PC-9 (cell line): ENCODE measurements around the gene GRIN2A.

Experiments used
- EZH2 ChIP-seq: fragments of 200-600 bp; sonication (generic); IDR thresholded peaks from 2 replicates; pipeline ENCODE4 v1.8.0; 2017; ENCODE audit warnings: antibody characterized with exemption, low read depth
- TF ChIP-seq, protein P1 (sequence below): fragments of 200-600 bp; sonication (generic); conservative IDR thresholded peaks from 2 replicates; pipeline ENCODE4 v1.6.1; 2017; ENCODE audit warnings: mixed run types, antibody characterized with exemption, mild to moderate bottlenecking, moderate library complexity

DNA sequence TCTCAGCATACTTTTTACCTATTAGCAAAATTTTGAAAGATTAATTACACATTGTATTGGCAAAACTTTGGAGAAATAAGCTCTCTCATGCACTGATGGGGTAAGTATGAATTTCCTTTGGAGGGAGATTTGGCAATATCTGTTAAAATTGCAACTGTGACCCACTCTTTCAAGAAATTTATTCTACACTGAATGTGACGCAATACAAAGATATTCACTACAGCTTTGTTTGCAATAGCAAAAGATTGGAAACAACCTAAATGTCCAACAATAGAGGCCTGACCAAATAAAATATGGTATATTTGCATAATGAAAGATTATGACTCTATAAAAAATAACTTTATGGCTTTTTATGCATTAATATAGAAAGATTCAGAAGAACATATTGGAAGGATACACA lies 363.5 kb downstream of the GRIN2A start:
- TF ChIP-seq, protein P1, sequence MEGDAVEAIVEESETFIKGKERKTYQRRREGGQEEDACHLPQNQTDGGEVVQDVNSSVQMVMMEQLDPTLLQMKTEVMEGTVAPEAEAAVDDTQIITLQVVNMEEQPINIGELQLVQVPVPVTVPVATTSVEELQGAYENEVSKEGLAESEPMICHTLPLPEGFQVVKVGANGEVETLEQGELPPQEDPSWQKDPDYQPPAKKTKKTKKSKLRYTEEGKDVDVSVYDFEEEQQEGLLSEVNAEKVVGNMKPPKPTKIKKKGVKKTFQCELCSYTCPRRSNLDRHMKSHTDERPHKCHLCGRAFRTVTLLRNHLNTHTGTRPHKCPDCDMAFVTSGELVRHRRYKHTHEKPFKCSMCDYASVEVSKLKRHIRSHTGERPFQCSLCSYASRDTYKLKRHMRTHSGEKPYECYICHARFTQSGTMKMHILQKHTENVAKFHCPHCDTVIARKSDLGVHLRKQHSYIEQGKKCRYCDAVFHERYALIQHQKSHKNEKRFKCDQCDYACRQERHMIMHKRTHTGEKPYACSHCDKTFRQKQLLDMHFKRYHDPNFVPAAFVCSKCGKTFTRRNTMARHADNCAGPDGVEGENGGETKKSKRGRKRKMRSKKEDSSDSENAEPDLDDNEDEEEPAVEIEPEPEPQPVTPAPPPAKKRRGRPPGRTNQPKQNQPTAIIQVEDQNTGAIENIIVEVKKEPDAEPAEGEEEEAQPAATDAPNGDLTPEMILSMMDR: no peak
- no peak for TF ChIP-seq EZH2
